Mesenchymal stem cell (in vitro differentiated cells and primary cell): Measurements from ENCODE around the gene KIFC3.

Experiments
- DNase-seq: peaks from one replicate; pipeline ENCODE4 v3.0.0-alpha.2; 2013
- H2AFZ ChIP-seq: one replicate; pipeline ENCODE4 v1.6.1; 2013; ENCODE audit warnings: low read depth, mild to moderate bottlenecking, control low read depth, inconsistent platforms, low read length, moderate library complexity
- H2AK5ac ChIP-seq: 2 replicates; pipeline ENCODE4 v1.6.1; 2013; ENCODE audit warnings: low read length, moderate library complexity, mild to moderate bottlenecking, inconsistent platforms; ENCODE audit not compliant: severe bottlenecking
- H2BK120ac ChIP-seq: one replicate; pipeline ENCODE4 v1.6.1; 2013; ENCODE audit warnings: low read depth, mild to moderate bottlenecking, inconsistent platforms, low read length, moderate library complexity
- H2BK12ac ChIP-seq, 2 experiments: one replicate each; pipeline ENCODE4 v1.6.1; 2013; ENCODE audit warnings: inconsistent platforms in 2 of 2, low read length in 2 of 2, mild to moderate bottlenecking in 2 of 2, moderate library complexity in 2 of 2, control low read depth in 1 of 2
- H2BK15ac ChIP-seq: one replicate; pipeline ENCODE4 v1.6.1; 2013; ENCODE audit warnings: mild to moderate bottlenecking, low read depth, inconsistent platforms; ENCODE audit not compliant: poor library complexity, severe bottlenecking
- H2BK5ac ChIP-seq: 2 replicates; pipeline ENCODE4 v1.6.1; 2013; ENCODE audit warnings: low read depth, mild to moderate bottlenecking, low read length, control low read depth, inconsistent platforms; ENCODE audit not compliant: poor library complexity, severe bottlenecking
- H3K14ac ChIP-seq, 2 experiments: one replicate each; pipeline ENCODE4 v1.6.1; 2013; ENCODE audit warnings: inconsistent platforms in 2 of 2, low read length in 2 of 2, control low read depth in 1 of 2, mild to moderate bottlenecking in 1 of 2, moderate library complexity in 1 of 2
- H3K18ac ChIP-seq, 2 experiments: one replicate each; pipeline ENCODE4 v1.6.1; 2013; ENCODE audit warnings: inconsistent platforms in 2 of 2, low read length in 2 of 2, control low read depth in 1 of 2, low read depth in 1 of 2, mild to moderate bottlenecking in 1 of 2
- H3K23ac ChIP-seq, 2 experiments: one replicate each; pipeline ENCODE4 v1.6.1; 2013; ENCODE audit warnings: inconsistent platforms in 2 of 2, low read length in 2 of 2, mild to moderate bottlenecking in 2 of 2, moderate library complexity in 2 of 2, control low read depth in 1 of 2
- H3K27ac ChIP-seq: 2 replicates; pipeline ENCODE4 v1.5.1; 2013; ENCODE audit warnings: mild to moderate bottlenecking, moderate library complexity, low read length, control low read depth, inconsistent platforms; ENCODE audit not compliant: poor library complexity, severe bottlenecking
- H3K27me3 ChIP-seq, 2 experiments: 2 replicates each; pipeline versions ENCODE4 v1.6.1 to v1.7.0; 2013; ENCODE audit warnings: low read length in 2 of 2, mild to moderate bottlenecking in 2 of 2, moderate library complexity in 2 of 2, control low read depth in 1 of 2, inconsistent platforms in 1 of 2; ENCODE audit not compliant: control insufficient read depth in 1 of 2, insufficient read depth in 1 of 2
- H3K36me3 ChIP-seq, 2 experiments: 2 replicates each; pipeline versions ENCODE4 v1.6.1 to v1.7.0; 2013; ENCODE audit warnings: low read length in 2 of 2, control low read depth in 1 of 2, inconsistent platforms in 1 of 2, low read depth in 1 of 2, mild to moderate bottlenecking in 1 of 2; ENCODE audit not compliant: insufficient read depth in 2 of 2, control insufficient read depth in 1 of 2
- H3K4ac ChIP-seq, 2 experiments: one replicate each; pipeline ENCODE4 v1.6.1; 2013; ENCODE audit warnings: inconsistent platforms in 2 of 2, low read length in 2 of 2, mild to moderate bottlenecking in 2 of 2, moderate library complexity in 2 of 2, control low read depth in 1 of 2, low read depth in 1 of 2
- H3K4me1 ChIP-seq: 2 replicates; pipeline ENCODE4 v1.6.1; 2013; ENCODE audit warnings: low read depth, low read length, control low read depth; ENCODE audit not compliant: control insufficient read depth, insufficient read depth
- H3K4me2 ChIP-seq: 2 replicates; pipeline ENCODE4 v1.6.1; 2013; ENCODE audit warnings: low read length, mild to moderate bottlenecking, inconsistent platforms; ENCODE audit not compliant: poor library complexity, severe bottlenecking
- H3K4me3 ChIP-seq, 2 experiments: 2 replicates each; pipeline versions ENCODE4 v1.5.1 to v1.7.0; 2013; ENCODE audit warnings: low read length in 2 of 2, mild to moderate bottlenecking in 2 of 2, control low read depth in 1 of 2, low read depth in 1 of 2; ENCODE audit not compliant: insufficient read depth in 1 of 2
- H3K79me1 ChIP-seq: replicated peaks from 2 replicates; pipeline ENCODE4 v1.6.1; 2013; ENCODE audit warnings: mild to moderate bottlenecking, control low read depth, low read length, inconsistent platforms; ENCODE audit not compliant: poor library complexity, severe bottlenecking
- H3K9ac ChIP-seq: 2 replicates; pipeline ENCODE4 v1.7.0; 2013; ENCODE audit warnings: mild to moderate bottlenecking, low read length, moderate library complexity
- H3K9me3 ChIP-seq: 2 replicates; pipeline ENCODE4 v1.7.0; 2013; ENCODE audit warnings: mild to moderate bottlenecking, low read length; ENCODE audit not compliant: control insufficient read depth
- H4K8ac ChIP-seq: one replicate; pipeline ENCODE4 v1.6.1; 2013; ENCODE audit warnings: inconsistent platforms, mild to moderate bottlenecking, low read length, moderate library complexity
- H4K91ac ChIP-seq: one replicate; pipeline ENCODE4 v1.6.1; 2013; ENCODE audit warnings: mild to moderate bottlenecking, low read length, inconsistent platforms
- WGBS: methylation state at CpG from one replicate; pipeline ENCODE4 v1.1.7; 2013; ENCODE audit warnings: mixed read lengths; 5-methylcytosine and 5-hydroxymethylcytosine counted together

The KIFC3 gene

GRCh38 chr16:57803134-57803990, 1.1 kb upstream of the KIFC3 start:
- WGBS, result 24% methylated on average over 15 of the region's 16 CpGs
- H4K91ac ChIP-seq, result peak overlapping the region; percentile 71

GRCh38 chr16:57801809-57802340, 416 bp downstream of the KIFC3 start:
- H3K27me3 ChIP-seq, result peaks cover 0 to 3% of the 10 kb centered on the region in 2 experiments
- H2AK5ac ChIP-seq, result peak overlapping the region; percentile 100
- peak overlapping the region; percentile 55 to 95 for H3K18ac ChIP-seq
- under 1% methylated on average over 31 of the region's 45 CpGs for WGBS
- peak overlapping the region; percentile 59 to 84 for H2BK12ac ChIP-seq
- H3K36me3 ChIP-seq, result peaks cover 3 to 26% of the 10 kb centered on the region in 2 experiments
- H3K9ac ChIP-seq, result peak overlapping the region; percentile 89
- DNase-seq, result peak; percentile 65
- H3K4me1 ChIP-seq, result peaks cover 28% of the 10 kb centered on the region
- H2AFZ ChIP-seq, result peak overlapping the region; percentile 84
- H3K9me3 ChIP-seq, result no peaks in the 10 kb centered on the region
- H4K8ac ChIP-seq, result peak overlapping the region; percentile 33
- peak overlapping the region; percentile 81 to 93 for H3K4ac ChIP-seq
- H2BK120ac ChIP-seq, result peak overlapping the region; percentile 90
- peak overlapping the region; percentile 94 for H3K27ac ChIP-seq
- H3K4me3 ChIP-seq, result peak overlapping the region; percentile 70 to 88
- H4K91ac ChIP-seq, result peak overlapping the region; percentile 60
- H3K4me2 ChIP-seq, result peak overlapping the region; percentile 92
- peak overlapping the region; percentile 77 to 89 for H3K14ac ChIP-seq
- H2BK5ac ChIP-seq, result peak overlapping the region; percentile 98
- H3K23ac ChIP-seq, result peak overlapping the region in 1 of 2 experiments; percentile 29
- H3K79me1 ChIP-seq, result peaks cover 2% of the 10 kb centered on the region
- peak overlapping the region; percentile 97 for H2BK15ac ChIP-seq

More at GRCh38 chr16:57803134-57803990, 1.1 kb upstream of the KIFC3 start:
- Histone ChIP-seq H2AFZ (peak overlapping the region; percentile 79), H3K27ac (peak overlapping the region; percentile 90), H3K4me3 (no peak overlapping the region), H3K9me3 (no peaks in the 10 kb centered on the region), H3K4me1 (peaks cover 28% of the 10 kb centered on the region), H3K79me1 (peaks cover 2% of the 10 kb centered on the region), H4K8ac (peak overlapping the region; percentile 95), H3K36me3 (peaks cover 0 to 18% of the 10 kb centered on the region in 2 experiments), H3K4me2 (peak overlapping the region; percentile 47), H2AK5ac (peak overlapping the region; percentile 5), H3K9ac (no peak overlapping the region), H2BK12ac (peak overlapping the region; percentile 72 to 94), H2BK15ac (peak overlapping the region; percentile 77), H2BK120ac (peak overlapping the region; percentile 90), H3K14ac (peak overlapping the region in 1 of 2 experiments; percentile 96), H3K23ac (no peak overlapping the region), H3K18ac (peak overlapping the region; percentile 95 to 98), H3K27me3 (peaks cover 0 to 6% of the 10 kb centered on the region in 2 experiments), H2BK5ac (peak overlapping the region; percentile 45), H3K4ac (peak overlapping the region; percentile 68 to 93)
- DNase-seq, result peak; percentile 52

DNA sequence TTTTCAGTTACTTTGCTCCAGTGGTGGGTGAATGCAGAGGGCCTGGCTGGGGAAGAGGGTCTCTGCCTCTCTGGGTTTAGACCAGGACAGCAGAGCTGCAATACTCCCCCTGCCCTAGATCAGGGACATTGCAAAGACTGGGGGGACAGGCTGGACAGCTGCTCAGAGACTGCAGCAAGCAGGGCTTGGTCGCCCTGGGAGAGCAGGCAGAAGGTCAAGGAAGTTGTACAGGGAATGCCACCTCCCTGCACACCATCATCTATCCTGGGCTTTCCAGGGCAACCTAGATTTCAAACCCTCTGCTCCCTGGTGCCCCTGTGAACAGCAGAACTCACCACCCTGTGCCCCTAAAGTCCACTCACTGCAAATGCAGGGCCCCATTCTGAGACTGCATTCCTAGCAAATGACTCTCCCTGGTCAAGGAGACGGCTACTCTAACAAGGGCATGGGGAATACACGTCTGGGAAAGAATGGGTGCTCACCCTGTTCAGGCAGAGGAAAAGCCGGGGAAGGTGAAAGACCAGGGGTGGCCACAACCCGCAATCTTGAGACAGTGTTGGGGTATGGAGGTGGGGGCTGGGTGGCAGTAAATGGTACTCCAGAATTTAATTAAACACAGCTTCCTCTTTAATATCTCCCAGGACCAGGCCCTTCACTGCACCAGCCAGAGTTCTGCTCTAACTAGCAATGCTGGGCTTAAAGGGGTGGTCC, 1.0 kb downstream of the KIFC3 start:
- H3K27me3 ChIP-seq, result peaks cover 0 to 3% of the 10 kb centered on the region in 2 experiments

More for the DNA sequence above, 1.0 kb downstream of the KIFC3 start:
- H3K9ac ChIP-seq, result peak overlapping the region; percentile 89
- H3K4ac ChIP-seq, result peak overlapping the region; percentile 81 to 83
- H3K36me3 ChIP-seq, result peaks cover 9 to 27% of the 10 kb centered on the region in 2 experiments
- peaks cover 29% of the 10 kb centered on the region for H3K4me1 ChIP-seq
- 2% methylated on average over 5 of the region's 5 CpGs for WGBS
- peak overlapping the region; percentile 60 for H4K91ac ChIP-seq
- H3K18ac ChIP-seq, result peak overlapping the region; percentile 55 to 95
- peak overlapping the region; percentile 59 to 75 for H2BK12ac ChIP-seq
- peak overlapping the region; percentile 100 for H2AK5ac ChIP-seq
- no peak overlapping the region for H3K23ac ChIP-seq
- peak overlapping the region; percentile 90 for H2BK120ac ChIP-seq
- peak overlapping the region in 1 of 2 experiments; percentile 82 for H3K14ac ChIP-seq
- peak overlapping the region; percentile 70 to 88 for H3K4me3 ChIP-seq
- peak overlapping the region; percentile 94 for H3K27ac ChIP-seq
- peak; percentile 89 for DNase-seq
- H3K79me1 ChIP-seq, result peaks cover 2% of the 10 kb centered on the region
- H3K4me2 ChIP-seq, result peak overlapping the region; percentile 92
- no peaks in the 10 kb centered on the region for H3K9me3 ChIP-seq
- peak overlapping the region; percentile 98 for H2BK5ac ChIP-seq
- peak overlapping the region; percentile 59 for H4K8ac ChIP-seq
- H2BK15ac ChIP-seq, result peak overlapping the region; percentile 97
- no peak overlapping the region for H2AFZ ChIP-seq
